ENCODE results near the gene ACTN3.
"Not testable (repeated sequence)": the region's sequence is repeated elsewhere in the genome, so short reads cannot be mapped to it uniquely, and the experiment has no call there.

The ACTN3 gene

GRCh38 chr11:66546368-66546965 lies at the start of gene ACTN3:
Gene ACTN3 (plus strand): TSS chr11:66546903. CDS start chr11:66546938, 35 bp downstream.
- no peak for DNase-seq

- no peak for DNase-seq
Measured at GRCh38 chr11:66497206-66497605, 49.5 kb upstream of the ACTN3 start.

GRCh38 chr11:66498506-66498905 lies 48.2 kb upstream of the ACTN3 start:
- DNase-seq: no peak

- DNase-seq: no peak
Measured at GRCh38 chr11:66505276-66505816, 41.4 kb upstream of the ACTN3 start.

- no peak for DNase-seq
Measured at GRCh38 chr11:66509131-66509561, 37.6 kb upstream of the ACTN3 start.

GRCh38 chr11:66510271-66510989 lies 36.3 kb upstream of the ACTN3 start, which contains the start of gene BBS1:
Gene BBS1 (plus strand): TSS chr11:66510635. CDS start chr11:66510660, 25 bp downstream.
- DNase-seq: peak; percentile 79

- DNase-seq: no peak
Measured at GRCh38 chr11:66510990-66511339, 35.7 kb upstream of the ACTN3 start.

GRCh38 chr11:66523611-66524010 lies 23.1 kb upstream of the ACTN3 start:
- DNase-seq: no peak

GRCh38 chr11:66524304-66525040 lies 22.2 kb upstream of the ACTN3 start:
- no peak for DNase-seq

- DNase-seq: no peak
Measured at GRCh38 chr11:66529069-66529468, 17.6 kb upstream of the ACTN3 start.

- DNase-seq: no peak
Measured at GRCh38 chr11:66529655-66530054, 17.0 kb upstream of the ACTN3 start.

GRCh38 chr11:66530927-66531709 lies 15.6 kb upstream of the ACTN3 start:
- no peak for DNase-seq

GRCh38 chr11:66531841-66532240 lies 14.9 kb upstream of the ACTN3 start:
- no peak for DNase-seq

- no peak for DNase-seq
Measured at GRCh38 chr11:66532784-66533183, 13.9 kb upstream of the ACTN3 start.

GRCh38 chr11:66539170-66539869 lies 7.4 kb upstream of the ACTN3 start:
- DNase-seq: no peak

- DNase-seq: no peak
Measured at GRCh38 chr11:66539870-66540213, 6.9 kb upstream of the ACTN3 start.

- DNase-seq: not testable (repeated sequence)
Measured at GRCh38 chr11:66540598-66540997, 6.1 kb upstream of the ACTN3 start.

- DNase-seq: no peak
Measured at GRCh38 chr11:66541892-66542291, 4.8 kb upstream of the ACTN3 start.

- DNase-seq: no peak
Measured at GRCh38 chr11:66542362-66542761, 4.3 kb upstream of the ACTN3 start.

- no peak for DNase-seq
Measured at GRCh38 chr11:66543263-66544107, 3.2 kb upstream of the ACTN3 start.

GRCh38 chr11:66544952-66545351 lies 1.8 kb upstream of the ACTN3 start:
- not testable (repeated sequence) for DNase-seq
